Stimulated activated CD4-positive, alpha-beta T cell treated with anti-CD3 and anti-CD28 coated beads, Interleukin-15, amount 100 ng/mL, for 48 hours (primary cell): ENCODE data around the gene CEP83.
A peak's percentile ranks its signal among the peaks of the same experiment; 100 is the strongest.

Experiments used
- DNase-seq, 2 donors: peaks; one replicate each; pipeline ENCODE4 v3.0.0-alpha.2; 2020; ENCODE audit warnings: low read depth in 2 of 2

The CEP83 gene

DNA sequence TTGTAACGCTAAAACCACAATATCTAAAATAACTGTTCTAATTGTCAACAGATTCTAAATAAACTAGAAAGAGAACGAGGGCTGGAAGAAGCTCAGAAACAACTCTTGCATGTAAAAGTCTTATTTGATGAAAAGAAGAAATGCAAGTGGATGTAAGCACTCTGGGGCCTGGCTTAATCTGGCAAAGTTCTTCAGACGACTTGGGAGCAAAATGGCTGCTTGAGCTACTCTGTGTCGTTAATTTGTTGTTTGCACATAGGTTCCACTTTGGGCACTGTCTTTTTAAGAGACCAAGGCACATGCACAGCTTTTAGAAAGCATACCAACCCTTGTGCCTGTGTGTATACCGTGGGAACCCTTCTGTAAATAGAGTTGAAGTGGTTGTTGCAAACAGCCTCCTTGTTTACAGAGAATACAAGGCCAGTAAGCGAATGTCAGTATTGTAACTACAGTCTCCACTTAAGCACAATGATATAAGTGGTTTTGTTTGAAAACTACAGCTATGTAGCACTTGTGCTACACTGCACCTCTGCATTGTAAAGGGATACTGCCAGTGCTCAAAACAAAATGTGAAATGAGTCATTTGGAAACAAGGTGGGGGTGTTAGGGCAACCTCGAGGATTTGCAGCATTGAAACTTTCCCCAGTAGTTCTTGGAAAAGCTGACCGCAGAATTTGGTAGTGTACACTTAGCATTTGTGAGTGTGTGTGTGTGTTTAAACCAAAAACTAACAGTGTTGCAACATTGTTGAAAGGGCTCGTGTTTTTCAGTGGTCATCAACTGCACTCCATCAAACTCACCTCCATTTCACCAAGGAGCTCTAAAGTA lies 154.3 kb downstream of the CEP83 start:
- peak; percentile 28 to 45 for DNase-seq

DNA sequence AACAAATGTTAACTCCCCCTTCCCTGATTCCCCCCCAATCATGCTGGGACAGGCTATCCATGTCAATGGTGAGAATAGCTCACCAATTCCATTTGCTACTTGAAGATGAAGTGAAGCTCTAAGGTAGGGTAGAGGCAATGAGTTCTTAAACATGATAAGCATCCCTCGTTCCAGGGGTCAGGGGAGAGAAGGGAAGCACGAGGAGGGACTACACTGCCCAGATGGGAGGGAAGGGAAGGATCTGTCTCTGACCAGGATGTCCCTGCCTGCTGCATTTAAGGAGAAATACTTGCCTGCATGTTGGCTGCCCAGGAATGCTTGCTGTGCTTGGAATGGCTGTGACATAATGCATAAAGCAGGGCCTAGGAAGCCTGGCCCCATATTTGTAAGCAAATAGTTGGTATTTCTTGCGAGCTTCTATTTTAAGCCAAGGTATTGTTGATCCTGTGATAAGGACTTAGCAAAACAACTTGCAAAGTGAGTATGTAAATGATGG lies 155.1 kb downstream of the CEP83 start:
- no peak for DNase-seq

DNA sequence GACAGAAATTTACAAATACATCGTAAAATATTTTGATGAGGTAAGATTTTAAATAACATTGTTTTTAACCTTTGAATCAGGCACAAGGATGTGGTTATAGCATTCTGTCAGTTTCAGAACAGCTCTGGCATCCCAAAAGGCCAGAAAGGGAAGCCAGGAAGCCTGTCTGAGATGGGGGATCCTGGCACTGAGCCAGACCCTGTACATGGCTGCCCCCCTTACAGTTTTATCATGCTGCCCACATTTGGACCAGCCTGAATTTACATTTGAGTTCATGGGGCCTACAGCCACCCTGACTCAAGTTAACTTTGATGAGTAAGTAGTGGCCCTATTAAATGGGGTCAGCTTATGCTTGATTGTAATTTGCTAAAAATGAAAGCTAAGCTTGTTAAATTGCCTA lies 155.7 kb downstream of the CEP83 start:
- DNase-seq, result no peak

DNA sequence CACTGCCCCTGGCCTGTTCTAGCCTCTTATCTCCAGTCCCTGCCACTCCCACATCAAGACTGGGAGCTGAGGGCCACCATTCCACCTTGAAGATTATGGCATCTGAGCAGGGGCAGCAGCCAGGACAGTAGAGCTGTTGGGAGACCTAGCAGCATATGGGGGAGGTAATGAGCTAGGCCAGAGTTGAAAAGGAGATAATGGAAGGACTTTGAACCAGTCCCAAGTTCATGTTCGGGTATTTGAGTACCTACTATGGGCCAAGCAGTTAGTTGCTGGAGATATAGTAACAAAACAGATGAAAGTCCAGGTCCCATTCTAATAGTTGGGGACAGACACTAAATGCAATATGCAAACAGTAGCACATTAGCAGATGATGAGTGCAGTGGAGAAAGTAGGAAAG lies 159.8 kb downstream of the CEP83 start:
- DNase-seq, result no peak

DNA sequence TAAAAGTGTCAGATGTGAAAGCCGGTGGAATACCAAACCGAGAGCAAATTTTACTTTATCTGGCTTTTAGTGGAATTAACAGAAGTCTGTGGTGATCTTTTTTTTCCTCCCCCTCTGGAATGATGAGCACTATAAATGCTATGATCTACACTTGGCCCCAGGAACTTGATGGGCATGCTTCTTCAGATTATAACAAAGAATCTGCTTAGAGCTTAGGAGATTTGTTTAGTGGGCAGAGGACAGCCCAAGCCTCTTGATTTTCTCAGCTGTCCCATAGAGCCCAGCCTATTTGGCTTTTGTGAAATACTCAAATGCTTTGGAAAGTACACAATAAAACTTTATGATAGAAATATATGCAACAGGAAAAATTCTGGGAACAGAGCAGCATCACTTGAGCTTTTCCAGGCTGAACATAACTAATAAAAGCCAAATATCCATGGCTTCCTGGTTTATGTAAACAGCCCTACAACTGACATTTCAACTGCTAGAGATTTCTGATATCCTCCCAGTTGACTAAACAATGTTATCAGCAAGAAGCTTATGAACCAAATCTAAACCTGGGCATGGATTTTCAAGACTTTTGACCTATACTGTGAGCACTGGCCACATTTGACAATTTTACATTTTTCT lies 161.7 kb downstream of the CEP83 start:
- no peak for DNase-seq

DNA sequence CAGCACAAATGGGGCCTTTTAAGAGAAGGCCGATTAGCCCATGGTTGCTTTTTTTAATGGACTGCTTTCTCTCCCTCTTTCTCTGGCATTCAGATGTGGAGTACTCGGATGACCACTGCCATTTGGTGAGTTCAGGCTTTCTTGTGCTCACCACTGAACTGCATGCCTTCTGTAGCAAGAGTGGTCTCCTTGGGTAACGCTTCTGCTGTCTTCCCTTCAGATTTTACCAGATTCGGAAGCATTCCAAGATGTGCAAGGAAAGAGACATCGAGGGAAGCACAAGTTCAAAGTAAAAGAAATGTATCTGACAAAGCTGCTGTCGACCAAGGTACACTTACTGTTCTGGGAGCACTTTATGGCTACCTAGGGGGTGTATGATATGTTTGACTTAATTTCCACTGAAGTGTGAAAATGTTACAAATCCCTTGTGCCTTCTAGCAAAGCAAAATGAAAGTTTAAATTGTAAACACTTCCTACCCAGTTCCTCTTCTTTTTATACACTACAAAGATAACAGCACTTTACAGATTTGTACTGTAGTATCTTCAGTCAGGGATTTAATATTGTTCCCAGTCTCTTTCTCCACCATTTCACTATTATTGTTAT lies 162.5 kb downstream of the CEP83 start:
- no peak for DNase-seq

DNA sequence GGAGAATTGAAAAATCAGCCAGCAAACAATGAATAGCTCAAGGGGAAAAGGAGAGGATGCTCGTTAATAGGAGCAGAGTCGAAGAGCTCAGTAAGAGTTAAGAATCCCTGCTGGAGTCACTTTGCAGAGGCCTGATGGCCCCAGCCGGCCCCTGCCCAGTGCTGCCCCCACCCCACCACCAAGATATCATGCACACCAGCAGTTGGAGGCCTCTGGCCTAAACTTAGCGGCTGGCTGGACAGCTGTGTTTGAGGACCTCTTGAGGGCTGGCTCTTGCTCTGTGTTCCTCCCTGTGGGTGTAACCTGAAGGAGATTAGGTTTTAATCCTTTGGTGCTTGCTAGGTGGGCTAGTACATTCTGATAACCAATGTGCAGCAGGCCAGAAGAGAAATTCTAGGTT lies 169.3 kb downstream of the CEP83 start:
- no peak for DNase-seq

DNA sequence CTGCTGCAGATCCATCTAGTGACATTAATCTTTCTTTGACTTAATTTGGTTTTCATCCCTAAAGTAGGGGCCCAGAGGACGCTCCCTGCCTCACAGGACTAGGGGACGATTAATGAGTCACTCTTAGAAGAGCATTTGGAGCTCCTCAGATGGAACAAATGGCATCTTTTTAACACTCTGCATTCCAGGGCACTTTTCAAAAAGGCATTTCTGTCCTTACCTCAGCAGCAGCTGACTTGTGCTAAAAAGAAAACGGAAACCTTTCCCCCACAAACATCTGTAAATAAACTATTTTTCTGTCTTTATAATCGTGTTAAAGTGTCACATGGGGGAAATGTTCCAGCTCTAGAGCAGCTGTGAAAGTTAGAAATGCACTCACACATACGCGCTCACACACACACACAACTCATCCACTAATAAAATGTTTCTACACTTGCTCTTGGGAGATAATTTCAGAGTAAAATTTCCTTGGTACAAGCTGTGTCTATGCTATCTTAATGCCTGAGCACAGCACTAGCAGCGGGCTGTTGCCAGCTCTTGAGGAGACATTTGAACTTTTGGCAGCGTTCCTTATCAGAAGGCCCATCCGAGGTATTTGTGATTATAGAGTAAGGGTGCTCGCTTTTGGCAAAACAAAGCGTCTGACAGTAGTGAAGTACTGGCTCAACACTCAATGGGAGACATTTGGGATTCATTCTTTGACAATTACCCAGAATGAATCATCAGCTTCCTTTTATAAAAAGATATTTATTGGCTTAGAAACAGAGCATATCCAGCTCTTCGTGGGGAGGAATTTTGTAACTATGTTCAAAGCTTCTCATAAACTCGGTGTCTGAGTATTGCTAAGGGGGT lies 170.0 kb downstream of the CEP83 start:
- DNase-seq, result no peak

DNA sequence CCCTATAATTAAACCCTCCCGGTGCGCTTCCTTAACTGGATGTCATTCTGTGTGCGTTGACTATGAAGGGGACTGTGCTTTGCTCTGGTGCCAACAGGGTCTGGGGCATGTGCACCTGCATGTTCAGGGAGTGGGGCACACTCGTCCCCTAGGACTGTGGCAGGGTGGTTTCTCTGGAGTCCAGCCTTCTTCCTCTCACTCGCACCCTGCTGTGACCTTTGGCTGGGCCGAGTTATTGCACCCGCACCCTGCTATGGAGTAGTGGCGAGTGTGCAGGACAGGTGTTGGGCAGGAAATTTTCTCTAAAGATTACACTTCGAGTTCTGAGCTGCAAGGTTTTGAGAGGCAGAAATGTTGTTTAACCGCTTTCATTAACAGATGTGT lies 172.4 kb downstream of the CEP83 start:
- DNase-seq, result no peak

DNA sequence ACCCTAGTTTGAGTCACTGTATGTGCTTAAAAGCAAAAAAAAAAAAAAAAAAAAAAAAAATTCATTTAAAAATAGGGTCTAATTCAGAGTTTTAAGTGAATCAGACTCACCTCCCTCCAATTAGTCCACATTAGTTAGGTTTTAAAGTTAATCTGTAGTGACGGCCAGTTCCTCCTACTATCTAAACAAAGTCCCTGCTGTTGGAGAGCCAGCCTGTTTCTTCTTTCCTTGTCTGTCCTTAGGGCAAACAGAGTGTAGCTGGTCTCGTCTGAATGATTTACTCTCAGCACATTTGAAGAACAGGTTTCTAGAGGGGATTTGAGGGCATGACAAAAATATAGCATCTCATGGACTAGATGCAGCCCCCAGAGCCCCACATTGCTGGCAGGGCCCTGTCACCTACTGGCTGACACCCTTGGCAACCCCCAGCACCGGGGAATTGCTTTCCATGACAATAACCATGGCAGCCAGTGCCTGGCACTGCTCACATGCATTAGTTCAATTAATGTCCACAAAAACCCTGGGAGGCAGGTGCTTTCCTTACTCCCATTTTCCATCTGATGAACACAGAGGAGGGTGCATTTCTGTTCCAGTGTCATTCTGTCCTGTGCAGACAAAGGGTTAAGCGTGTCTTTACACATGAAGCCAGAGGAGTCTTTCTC lies 173.0 kb downstream of the CEP83 start:
- DNase-seq, result no peak

DNA sequence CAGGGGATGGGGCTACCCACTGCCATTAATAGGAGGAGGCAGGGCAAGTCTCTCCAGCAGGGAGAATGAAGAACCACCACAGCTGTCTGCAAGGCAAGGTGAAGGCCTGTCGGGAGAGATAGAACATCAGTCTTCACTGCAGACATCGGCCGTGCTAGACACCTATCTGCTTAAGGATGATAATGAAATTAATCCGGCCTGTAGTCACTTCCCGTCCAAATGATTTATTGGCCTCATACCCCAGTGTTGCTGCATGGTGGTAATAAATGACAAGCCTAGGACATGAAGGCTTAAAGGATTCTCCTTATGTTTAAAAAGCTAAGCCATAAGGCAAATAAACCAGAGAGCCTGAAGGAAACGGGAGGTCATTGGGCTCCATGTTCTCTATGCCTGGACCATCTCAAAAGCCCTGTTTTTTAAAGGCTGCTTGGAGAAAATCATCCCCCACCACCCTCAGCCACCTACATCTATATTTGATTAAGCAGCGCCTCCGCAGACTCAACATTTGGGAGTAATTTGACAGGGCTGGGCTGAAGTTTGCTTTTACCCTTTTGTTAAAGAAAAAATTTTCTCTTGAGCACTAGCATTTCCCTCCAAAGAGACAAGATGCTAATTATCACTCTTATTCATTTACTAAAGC lies 173.6 kb downstream of the CEP83 start:
- DNase-seq, result no peak

DNA sequence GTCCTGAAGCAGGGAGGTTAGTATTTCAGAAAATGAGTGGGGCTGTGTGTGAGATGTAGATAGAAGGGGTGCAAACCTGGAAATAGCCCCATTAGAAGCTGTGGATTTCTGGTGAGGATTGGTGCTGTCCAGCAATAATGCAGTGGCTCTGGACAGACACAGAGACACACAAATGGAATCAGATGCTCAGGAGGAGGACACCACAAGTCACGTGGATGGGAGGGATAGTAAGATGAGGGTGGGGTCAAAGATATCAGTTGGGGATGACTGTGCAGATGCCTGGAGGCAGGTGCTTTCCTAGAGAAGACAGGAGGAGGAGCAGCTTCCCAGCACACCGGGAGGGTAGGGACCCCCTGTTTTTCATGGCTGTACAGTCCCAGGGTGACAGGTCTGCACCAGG lies 174.8 kb downstream of the CEP83 start:
- DNase-seq, result no peak

DNA sequence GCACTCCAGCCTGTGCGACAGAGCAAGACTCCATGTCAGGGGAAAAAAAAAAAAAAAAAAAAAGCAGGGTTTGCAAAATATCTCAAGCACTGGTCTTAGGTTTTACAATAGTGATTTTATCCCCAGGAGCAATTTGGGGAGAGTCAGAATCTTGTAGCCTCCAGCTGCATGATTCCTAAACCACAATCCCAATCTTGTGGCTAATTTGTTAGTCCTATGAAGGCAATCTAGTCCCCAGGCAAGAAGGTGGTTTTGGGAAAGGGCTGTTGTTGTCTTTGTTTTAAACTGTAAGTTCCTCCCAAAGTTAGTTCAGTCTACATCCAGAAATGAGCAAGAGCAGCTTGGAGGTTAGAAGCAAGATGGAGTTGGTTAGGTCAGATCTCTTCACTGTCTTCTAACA lies 175.6 kb downstream of the CEP83 start:
- DNase-seq, result no peak

DNA sequence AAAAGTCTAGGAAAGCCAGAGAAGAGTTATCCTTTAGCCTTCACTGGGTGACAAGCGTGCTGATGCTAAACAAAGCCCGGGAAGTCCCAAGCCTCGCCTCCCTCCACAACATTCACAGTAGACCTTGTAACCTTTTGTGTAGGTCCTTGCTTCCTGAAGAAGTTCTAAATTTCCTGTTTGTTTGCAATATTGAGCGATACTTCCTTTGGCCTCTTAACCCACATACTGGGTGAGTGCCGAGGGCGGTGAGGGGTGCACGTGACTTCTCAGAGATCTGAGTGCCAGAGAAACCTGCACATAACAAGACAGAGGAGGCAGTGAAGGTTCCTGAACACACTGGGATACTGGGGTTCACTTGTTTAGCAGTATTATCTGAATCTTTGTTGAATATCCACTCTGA lies 177.0 kb downstream of the CEP83 start:
- no peak for DNase-seq

DNA sequence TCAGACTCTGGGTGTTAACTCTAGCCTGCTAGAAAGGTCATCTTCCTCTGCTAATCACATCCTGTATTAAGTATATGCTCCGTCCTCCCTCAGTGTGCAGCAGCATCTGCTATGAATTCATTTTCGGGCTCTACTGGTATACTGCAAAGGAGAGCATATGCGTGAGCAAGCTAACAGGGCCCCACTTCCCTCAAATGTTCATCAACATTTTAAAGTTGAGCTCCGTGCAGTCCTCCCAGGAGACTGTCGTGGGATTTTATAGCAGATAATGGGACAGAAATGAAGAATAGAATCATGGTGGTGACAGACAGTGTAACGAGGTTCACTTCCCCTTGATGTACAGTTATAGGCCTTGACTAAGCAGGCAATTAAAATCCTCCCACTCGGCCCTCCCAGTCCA lies 179.6 kb downstream of the CEP83 start:
- no peak for DNase-seq

DNA sequence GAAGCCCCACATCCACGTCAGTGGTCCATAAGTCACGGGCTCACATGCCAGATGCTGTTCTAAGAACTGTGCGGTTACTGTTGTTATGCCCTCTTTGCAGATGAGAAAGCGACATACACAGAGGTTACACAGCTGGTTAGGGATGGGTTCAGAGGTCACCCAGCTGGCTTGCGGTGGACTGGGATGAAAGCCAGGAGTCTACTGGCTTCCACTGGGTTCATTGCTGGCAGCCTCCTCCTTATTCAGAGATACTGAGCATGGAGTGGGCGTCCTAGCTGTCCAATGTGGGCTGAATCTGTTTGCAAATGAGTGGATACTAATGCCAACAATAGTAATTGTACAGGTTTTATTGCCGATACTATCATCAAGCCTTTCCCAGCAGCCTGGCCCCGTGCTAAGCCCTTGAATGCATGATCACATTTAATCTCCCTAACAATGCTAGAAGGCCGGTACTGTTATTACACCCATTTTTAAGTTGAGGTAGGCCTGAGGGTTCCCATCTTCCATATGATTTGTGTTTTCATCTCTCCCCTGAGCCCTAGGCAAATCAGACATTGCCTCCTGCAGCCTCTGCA lies 182.2 kb downstream of the CEP83 start:
- DNase-seq, result no peak

DNA sequence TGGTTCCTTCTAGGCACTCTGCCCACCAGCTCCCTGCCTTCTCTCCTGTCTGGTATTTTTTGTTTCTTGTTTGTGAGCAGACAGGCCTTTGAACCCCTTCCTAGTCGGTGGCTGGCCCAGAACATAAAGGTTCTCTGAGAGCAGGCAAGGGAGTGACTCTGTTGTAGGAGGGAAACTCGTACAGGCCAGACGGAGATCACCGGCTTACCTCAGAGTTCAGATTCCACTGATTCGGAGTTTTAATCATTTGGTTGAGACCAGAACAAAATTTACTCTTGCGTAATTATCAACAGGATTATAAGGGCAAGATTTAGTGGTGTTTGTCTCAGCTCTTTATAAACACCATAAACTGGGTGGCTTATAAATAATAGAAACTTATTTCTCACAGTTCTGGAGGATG lies 182.9 kb downstream of the CEP83 start:
- DNase-seq, result no peak

DNA sequence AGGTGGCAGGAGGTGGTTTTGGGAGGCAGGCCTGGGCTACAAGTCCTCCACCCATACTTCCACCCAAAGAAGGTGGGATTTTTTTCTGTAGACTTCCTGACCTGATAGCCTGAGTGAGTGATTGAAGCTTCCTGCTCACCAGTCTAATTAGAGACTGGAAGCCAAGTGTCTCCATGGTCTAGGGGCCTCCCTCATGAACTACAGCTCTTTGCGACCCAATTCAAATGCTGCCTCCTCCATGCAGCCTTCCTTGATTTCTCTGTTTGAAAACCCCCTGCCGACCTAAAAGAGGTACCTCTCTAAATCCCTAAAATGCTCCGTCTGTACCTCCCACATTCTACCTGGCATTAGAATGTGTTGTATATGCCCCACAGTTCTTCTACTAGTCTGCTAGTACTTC lies 186.4 kb downstream of the CEP83 start:
- no peak for DNase-seq

DNA sequence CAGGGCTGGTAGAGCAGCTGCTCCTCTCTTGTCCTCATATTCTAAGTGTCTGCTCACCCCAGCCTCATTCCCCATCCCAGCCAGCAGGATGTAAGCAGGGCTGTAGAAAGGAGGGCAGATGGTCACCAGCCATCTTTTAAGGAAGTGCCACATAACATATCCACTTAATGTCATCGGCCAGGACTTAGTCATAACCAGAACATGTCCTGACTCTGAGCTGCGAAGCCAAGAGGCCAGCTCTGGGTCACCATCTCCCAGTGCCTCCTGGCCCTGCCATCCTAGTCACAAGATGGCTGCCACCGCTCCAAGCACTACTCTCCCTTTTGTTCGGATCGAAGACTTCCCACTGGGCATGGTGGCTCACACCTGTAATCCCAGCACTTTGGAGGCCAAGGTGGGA lies 187.4 kb downstream of the CEP83 start:
- DNase-seq, result no peak

DNA sequence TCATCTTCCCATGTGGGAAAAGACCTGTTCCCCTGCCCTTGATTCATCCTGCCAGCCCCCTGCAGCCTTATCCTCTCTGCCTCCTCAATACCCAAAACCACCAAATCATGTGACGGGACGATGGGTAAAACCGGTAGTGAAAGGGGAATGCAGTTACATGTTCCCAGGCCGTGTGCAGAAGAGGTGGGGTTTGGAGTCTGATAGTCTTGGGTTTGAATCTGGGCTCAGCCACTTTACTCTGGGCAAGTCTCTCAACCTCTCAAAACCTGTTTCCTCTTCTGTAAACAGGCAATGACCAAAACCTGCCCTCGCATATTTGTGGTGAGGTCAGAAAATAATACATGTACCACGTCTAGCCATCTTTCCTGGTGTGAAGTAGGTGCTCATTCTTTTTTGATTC lies 188.3 kb downstream of the CEP83 start:
- DNase-seq, result no peak
